22Rv1 (cell line): ENCODE measurements around the gene PTCHD1.

Experiments
- CTCF ChIP-seq: fragments of 450-650 bp; IDR thresholded peaks from 2 replicates; pipeline ENCODE4 v1.5.1; 2017; ENCODE audit warnings: mild to moderate bottlenecking
- ZFX ChIP-seq: fragments of 450-650 bp; IDR thresholded peaks from 2 replicates; pipeline ENCODE4 v1.6.1; 2017; ENCODE audit warnings: antibody characterized with exemption, borderline replicate concordance

GRCh38 chrX:23436875-23437274 is 102.2 kb downstream of the PTCHD1 start:
- TF ChIP-seq CTCF, result no peak
- no peak for TF ChIP-seq ZFX
